ENCODE results near the gene ADAM8.

The ADAM8 gene

DNA sequence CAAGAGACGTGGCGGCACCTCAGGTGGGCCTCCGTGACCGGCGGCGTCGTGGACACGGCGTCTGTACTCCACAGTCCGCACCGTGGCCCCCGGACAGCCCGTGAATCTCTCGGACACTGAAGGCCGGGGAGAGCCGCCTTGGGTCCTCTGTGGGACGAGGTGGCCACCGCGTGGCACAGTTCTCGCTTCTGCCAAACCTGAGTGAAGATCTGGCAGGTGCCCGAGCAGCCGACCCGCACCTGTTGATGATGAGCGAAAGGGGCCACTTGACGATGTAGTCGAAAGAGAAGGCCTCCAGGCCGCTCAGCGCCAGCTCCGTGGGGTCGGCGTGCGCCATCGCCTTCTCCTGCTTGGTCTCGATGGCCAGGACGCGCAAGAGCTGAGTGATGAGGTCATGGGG lies 8.5 kb upstream of the ADAM8 start:
- TF ChIP-seq, protein P1, sequence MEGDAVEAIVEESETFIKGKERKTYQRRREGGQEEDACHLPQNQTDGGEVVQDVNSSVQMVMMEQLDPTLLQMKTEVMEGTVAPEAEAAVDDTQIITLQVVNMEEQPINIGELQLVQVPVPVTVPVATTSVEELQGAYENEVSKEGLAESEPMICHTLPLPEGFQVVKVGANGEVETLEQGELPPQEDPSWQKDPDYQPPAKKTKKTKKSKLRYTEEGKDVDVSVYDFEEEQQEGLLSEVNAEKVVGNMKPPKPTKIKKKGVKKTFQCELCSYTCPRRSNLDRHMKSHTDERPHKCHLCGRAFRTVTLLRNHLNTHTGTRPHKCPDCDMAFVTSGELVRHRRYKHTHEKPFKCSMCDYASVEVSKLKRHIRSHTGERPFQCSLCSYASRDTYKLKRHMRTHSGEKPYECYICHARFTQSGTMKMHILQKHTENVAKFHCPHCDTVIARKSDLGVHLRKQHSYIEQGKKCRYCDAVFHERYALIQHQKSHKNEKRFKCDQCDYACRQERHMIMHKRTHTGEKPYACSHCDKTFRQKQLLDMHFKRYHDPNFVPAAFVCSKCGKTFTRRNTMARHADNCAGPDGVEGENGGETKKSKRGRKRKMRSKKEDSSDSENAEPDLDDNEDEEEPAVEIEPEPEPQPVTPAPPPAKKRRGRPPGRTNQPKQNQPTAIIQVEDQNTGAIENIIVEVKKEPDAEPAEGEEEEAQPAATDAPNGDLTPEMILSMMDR (IDR thresholded peaks at IDR 0.05; ENCODE audit: control extremely low read depth, extremely low read depth, low read depth, missing control alignments) = no peak
- DNase-seq (ENCODE audit: extremely low spot score) = no peak
- CTCF ChIA-PET = interaction anchor here (0.9 to 1.8 kb wide), 2 partner anchors 10 to 23 kb away, joined by 3 to 4 read pairs; no protein-coding TSS in a partner anchor
- POLR2A ChIA-PET = no interaction called here

DNA sequence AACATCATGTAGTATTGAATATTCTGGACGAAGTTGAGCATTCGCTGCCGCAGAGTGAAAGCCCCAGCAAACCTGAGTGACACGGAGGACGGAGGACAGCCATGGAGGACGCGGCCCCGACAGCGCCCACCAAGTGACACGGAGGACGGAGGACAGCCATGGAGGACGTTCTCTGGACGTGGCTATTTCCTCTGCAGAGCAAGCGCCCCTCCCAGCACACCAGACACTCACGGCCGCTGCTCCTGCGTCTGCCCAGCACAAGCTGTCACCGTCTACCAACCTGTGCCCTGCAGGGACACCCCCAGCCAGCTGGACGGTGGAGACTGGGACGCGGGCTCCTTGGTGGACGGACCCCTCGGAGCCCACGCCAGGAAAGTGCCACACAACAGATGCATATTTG lies 7.3 kb upstream of the ADAM8 start:
- DNase-seq (ENCODE audit: extremely low spot score) = no peak
- POLR2A ChIA-PET = no interaction called here
- CTCF ChIA-PET = interaction anchor here (1.8 kb wide), 2 partner anchors 8 to 20 kb away, joined by 4 to 5 read pairs; no protein-coding TSS in a partner anchor
- TF ChIP-seq, protein P1 (IDR thresholded peaks at IDR 0.05; ENCODE audit: control extremely low read depth, extremely low read depth, low read depth, missing control alignments) = no peak

GRCh38 chr10:133282846-133283390 lies 6.2 kb upstream of the ADAM8 start:
- ChIA-PET CTCF (interaction anchor here (1.4 to 5.6 kb wide), 3 partner anchors 21 to 45 kb away, joined by 3 to 28 read pairs (median 5); no protein-coding TSS in a partner anchor), POLR2A (no interaction called here)
- no peak for DNase-seq (ENCODE audit: extremely low spot score)
- TF ChIP-seq, protein P1 (IDR thresholded peaks at IDR 0.05; ENCODE audit: control extremely low read depth, extremely low read depth, low read depth, missing control alignments) = no peak

GRCh38 chr10:133281628-133282372 lies 5.1 kb upstream of the ADAM8 start:
- POLR2A ChIA-PET = no interaction called here
- DNase-seq (ENCODE audit: extremely low spot score) = no peak
- TF ChIP-seq, protein P1 (IDR thresholded peaks at IDR 0.05; ENCODE audit: control extremely low read depth, extremely low read depth, low read depth, missing control alignments) = no peak
- CTCF ChIA-PET = interaction anchor here (1.4 to 5.6 kb wide), 3 partner anchors 23 to 47 kb away, joined by 3 to 28 read pairs (median 4); no protein-coding TSS in a partner anchor

DNA sequence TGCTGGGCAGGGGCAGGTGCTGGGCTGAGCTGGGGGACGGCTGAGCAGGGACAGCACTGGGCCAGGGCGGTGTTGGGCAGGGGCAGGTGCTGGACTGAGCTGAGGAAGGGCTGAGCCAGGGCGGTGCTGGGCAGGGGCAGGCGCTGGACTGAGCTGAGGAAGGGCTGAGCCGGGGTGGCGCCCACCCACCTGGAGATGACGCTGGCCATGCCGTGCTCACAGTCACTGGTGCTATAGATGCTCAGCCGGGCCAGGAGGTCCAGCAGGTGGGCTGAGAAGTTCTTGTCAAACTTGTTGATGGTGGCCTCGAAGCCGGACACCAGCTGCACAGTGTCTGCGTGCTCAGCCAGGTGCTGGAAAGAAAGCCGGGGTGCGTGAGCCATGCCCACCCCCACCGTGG lies 4.4 kb upstream of the ADAM8 start:
- ChIA-PET CTCF (interaction anchor here (1.6 to 5.6 kb wide), 3 partner anchors 23 to 48 kb away, joined by 4 to 28 read pairs (median 6); no protein-coding TSS in a partner anchor), POLR2A (no interaction called here)
- TF ChIP-seq, protein P1 (IDR thresholded peaks at IDR 0.05; ENCODE audit: control extremely low read depth, extremely low read depth, low read depth, missing control alignments) = no peak
- no peak for DNase-seq (ENCODE audit: extremely low spot score)

GRCh38 chr10:133280391-133281059 lies 3.9 kb upstream of the ADAM8 start:
- TF ChIP-seq, protein P1 (IDR thresholded peaks at IDR 0.05; ENCODE audit: control extremely low read depth, extremely low read depth, low read depth, missing control alignments) = no peak
- CTCF ChIA-PET = interaction anchor here (1.5 to 5.6 kb wide), 3 partner anchors 26 to 49 kb away, joined by 4 to 28 read pairs (median 6); no protein-coding TSS in a partner anchor
- POLR2A ChIA-PET = no interaction called here
- DNase-seq (ENCODE audit: extremely low spot score) = no peak

All from GM10248 (cell line).